ENCODE measurements around the gene USH1C. TPM values are rescaled to one million over a fixed set of nuclear protein-coding genes. Genes with fewer than 3 reads are reported as not detected.

The USH1C gene
- total and polyA plus RNA-seq, 9 donors = 0.25 to 1.2 (median 1.00) TPM; not detected in 5

GRCh38 chr11:17468122-17468521, 76.1 kb downstream of the USH1C start:
- TF ChIP-seq, protein P1, sequence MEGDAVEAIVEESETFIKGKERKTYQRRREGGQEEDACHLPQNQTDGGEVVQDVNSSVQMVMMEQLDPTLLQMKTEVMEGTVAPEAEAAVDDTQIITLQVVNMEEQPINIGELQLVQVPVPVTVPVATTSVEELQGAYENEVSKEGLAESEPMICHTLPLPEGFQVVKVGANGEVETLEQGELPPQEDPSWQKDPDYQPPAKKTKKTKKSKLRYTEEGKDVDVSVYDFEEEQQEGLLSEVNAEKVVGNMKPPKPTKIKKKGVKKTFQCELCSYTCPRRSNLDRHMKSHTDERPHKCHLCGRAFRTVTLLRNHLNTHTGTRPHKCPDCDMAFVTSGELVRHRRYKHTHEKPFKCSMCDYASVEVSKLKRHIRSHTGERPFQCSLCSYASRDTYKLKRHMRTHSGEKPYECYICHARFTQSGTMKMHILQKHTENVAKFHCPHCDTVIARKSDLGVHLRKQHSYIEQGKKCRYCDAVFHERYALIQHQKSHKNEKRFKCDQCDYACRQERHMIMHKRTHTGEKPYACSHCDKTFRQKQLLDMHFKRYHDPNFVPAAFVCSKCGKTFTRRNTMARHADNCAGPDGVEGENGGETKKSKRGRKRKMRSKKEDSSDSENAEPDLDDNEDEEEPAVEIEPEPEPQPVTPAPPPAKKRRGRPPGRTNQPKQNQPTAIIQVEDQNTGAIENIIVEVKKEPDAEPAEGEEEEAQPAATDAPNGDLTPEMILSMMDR (IDR thresholded peaks at IDR 0.05) = no peak
- TF ChIP-seq EP300 (IDR thresholded peaks at IDR 0.05) (no peak), POLR2A (IDR thresholded peaks at IDR 0.05) (no peak)
- intact Hi-C loops (cut with DNase I) = no loop called here
- Histone ChIP-seq H3K27me3 (no peaks in the 10 kb centered on the region), H3K4me3 (no peak overlapping the region), H3K4me1 (ENCODE audit: insufficient read depth) (no peaks in the 10 kb centered on the region), H3K27ac (no peak overlapping the region), H3K36me3 (no peaks in the 10 kb centered on the region), H3K9me3 (no peaks in the 10 kb centered on the region)
- 79 to 83% (median 81%) methylated on average over 4 of the region's 4 CpGs for WGBS, 3 donors
- no peak for DNase-seq

DNA sequence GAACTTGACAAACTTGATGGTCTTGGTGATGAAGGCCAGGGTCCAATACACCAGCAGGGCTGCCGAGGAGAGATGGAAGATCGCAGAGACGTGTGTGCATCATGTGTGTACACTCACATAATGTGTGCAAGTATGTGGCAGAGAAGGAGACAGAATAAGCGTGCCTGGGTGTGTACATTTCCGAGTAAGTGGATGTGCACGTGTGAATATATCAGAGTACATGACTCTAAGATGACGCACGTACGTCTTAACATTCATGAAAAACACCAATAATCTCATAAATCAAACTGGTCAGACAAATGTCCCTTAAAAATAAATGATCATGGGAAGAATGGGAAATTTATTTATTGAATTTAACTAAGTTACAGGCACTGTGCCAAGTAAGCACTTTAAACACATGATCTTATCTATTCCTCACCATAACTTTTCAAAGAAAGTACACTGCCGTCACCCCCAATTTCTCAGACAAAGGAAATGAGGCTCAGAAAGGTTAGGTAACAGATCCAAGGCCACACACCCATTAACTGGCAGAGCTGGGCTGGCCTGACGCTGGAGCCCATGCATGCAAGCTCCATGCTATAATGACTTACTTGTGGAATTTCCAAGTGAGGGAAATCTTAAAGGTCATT, 80.6 kb downstream of the USH1C start:
- intact Hi-C loops (cut with DNase I) = no loop called here
- no peak for DNase-seq
- 70 to 78% (median 75%) methylated on average over 11 of the region's 11 CpGs for WGBS, 3 donors
- H3K27ac ChIP-seq = no peak overlapping the region
- no peaks in the 10 kb centered on the region for H3K27me3 ChIP-seq
- TF ChIP-seq, protein P1 (IDR thresholded peaks at IDR 0.05) = no peak
- TF ChIP-seq POLR2A (IDR thresholded peaks at IDR 0.05) (no peak), EP300 (IDR thresholded peaks at IDR 0.05) (no peak)
- no peaks in the 10 kb centered on the region for H3K4me1 ChIP-seq (ENCODE audit: insufficient read depth)
- no peaks in the 10 kb centered on the region for H3K9me3 ChIP-seq
- H3K4me3 ChIP-seq = no peak overlapping the region
- no peaks in the 10 kb centered on the region for H3K36me3 ChIP-seq

GRCh38 chr11:17462940-17463339, 81.3 kb downstream of the USH1C start:
- TF ChIP-seq, protein P1 (IDR thresholded peaks at IDR 0.05) = no peak
- TF ChIP-seq EP300 (IDR thresholded peaks at IDR 0.05) = no peak
- TF ChIP-seq POLR2A (IDR thresholded peaks at IDR 0.05) = no peak
- intact Hi-C loops (cut with DNase I) = no loop called here
- H3K27me3 ChIP-seq = no peaks in the 10 kb centered on the region
- no peaks in the 10 kb centered on the region for H3K9me3 ChIP-seq
- no peak for DNase-seq
- H3K36me3 ChIP-seq = no peaks in the 10 kb centered on the region
- WGBS, 3 donors = 57 to 74% (median 61%) methylated on average over 13 of the region's 13 CpGs
- H3K4me3 ChIP-seq = no peak overlapping the region
- H3K4me1 ChIP-seq (ENCODE audit: insufficient read depth) = no peaks in the 10 kb centered on the region
- H3K27ac ChIP-seq = no peak overlapping the region

- intact Hi-C loops (cut with DNase I) = no loop called here
- DNase-seq = no peak
- no peak for TF ChIP-seq POLR2A (IDR thresholded peaks at IDR 0.05)
- TF ChIP-seq, protein P1 (IDR thresholded peaks at IDR 0.05) = no peak
- no peaks in the 10 kb centered on the region for H3K4me1 ChIP-seq (ENCODE audit: insufficient read depth)
- H3K27ac ChIP-seq = no peak overlapping the region
- 91 to 94% (median 93%) methylated on average over 12 of the region's 12 CpGs for WGBS, 3 donors
- no peaks in the 10 kb centered on the region for H3K27me3 ChIP-seq
- no peaks in the 10 kb centered on the region for H3K36me3 ChIP-seq
- no peaks in the 10 kb centered on the region for H3K9me3 ChIP-seq
- H3K4me3 ChIP-seq = no peak overlapping the region
Observed at GRCh38 chr11:17460406-17460805, 83.8 kb downstream of the USH1C start.

Measured in ovary (tissue), 9 donors.